Caco-2 (cell line): ENCODE measurements around the gene CCDC175. TPM values are rescaled to one million over a fixed set of nuclear protein-coding genes. Genes with fewer than 3 reads are reported as not detected.

ENCODE experiments used
- BruUV-seq: library from RNA; stranded (reverse); fragments of 400-500 nt; replicated peaks from 2 replicates; lab custom pipeline; 2021; lab: Mats Ljungman, UMichigan
- CTCF ChIA-PET: fragments of 300-600 bp; sonication (Branson Sonifier 250); formaldehyde crosslinking; loops from one replicate; lab custom pipeline; 2022; ENCODE audit warnings: antibody characterized with exemption; lab: Charles Lee
- POLR2A ChIA-PET: fragments of 300-600 bp; sonication (Branson Sonifier 250); formaldehyde crosslinking; loops from one replicate; lab custom pipeline; 2022; ENCODE audit warnings: antibody characterized with exemption; lab: Charles Lee
- DNase-seq, 2 experiments: peaks; one replicate each; pipeline versions ENCODE4 v3.0.0 to v3.0.0-alpha.2; 2020 to 2022
- H3K27me3 ChIP-seq: replicated peaks from 2 replicates; pipeline ENCODE4 v1.6.0; 2011; ENCODE audit warnings: low read length; ENCODE audit not compliant: control insufficient read depth, insufficient read depth
- H3K36me3 ChIP-seq: 2 replicates; pipeline ENCODE4 v1.5.1; 2011; ENCODE audit warnings: low read length; ENCODE audit not compliant: control insufficient read depth, insufficient read depth
- H3K4me1 ChIP-seq: fragments of 250-450 bp; sonication (Bioruptor Pico); 2 replicates; pipeline ENCODE4 v1.5.1; 2020; ENCODE audit warnings: mild to moderate bottlenecking
- H3K4me3 ChIP-seq: 2 replicates; pipeline ENCODE4 v1.5.1; 2011; ENCODE audit warnings: low read depth, mild to moderate bottlenecking, control low read depth, low read length
- H3K9me3 ChIP-seq: fragments of 250-450 bp; sonication (Bioruptor Pico); 2 replicates; pipeline ENCODE4 v1.5.1; 2020; ENCODE audit warnings: mild to moderate bottlenecking, moderate library complexity
- H3K27ac Mint-ChIP-seq: one replicate; pipeline ENCODE4 v1.8.0; 2022; ENCODE audit warnings: mixed read lengths; ENCODE audit not compliant: unreplicated experiment
- H3K27me3 Mint-ChIP-seq: one replicate; pipeline ENCODE4 v1.8.0; 2022; ENCODE audit warnings: mixed read lengths; ENCODE audit not compliant: insufficient read depth, unreplicated experiment
- H3K36me3 Mint-ChIP-seq: one replicate; pipeline ENCODE4 v1.8.0; 2022; ENCODE audit warnings: mild to moderate bottlenecking, mixed read lengths; ENCODE audit not compliant: insufficient read depth, unreplicated experiment
- H3K4me1 Mint-ChIP-seq: one replicate; pipeline ENCODE4 v1.8.0; 2022; ENCODE audit warnings: low read depth, mixed read lengths; ENCODE audit not compliant: unreplicated experiment
- H3K4me3 Mint-ChIP-seq: one replicate; pipeline ENCODE4 v1.8.0; 2022; ENCODE audit warnings: mild to moderate bottlenecking, moderate library complexity, mixed read lengths; ENCODE audit not compliant: unreplicated experiment
- H3K9me3 Mint-ChIP-seq: one replicate; pipeline ENCODE4 v1.8.0; 2022; ENCODE audit warnings: mixed read lengths; ENCODE audit not compliant: unreplicated experiment
- CTCF ChIP-seq, 2 experiments: fragments of 200-600 bp in 1 of 2; IDR thresholded peaks; 1 replicate in 1 of 2; 2 replicates in 1 of 2; pipeline versions ENCODE4 v1.5.1 to v1.8.0; 2011 to 2022; ENCODE audit warnings: antibody characterized with exemption in 1 of 2, control low read depth in 1 of 2, inconsistent platforms in 1 of 2, low read depth in 1 of 2, low read length in 1 of 2, mild to moderate bottlenecking in 1 of 2, moderate library complexity in 1 of 2; ENCODE audit not compliant: insufficient read depth in 1 of 2, severe bottlenecking in 1 of 2, unreplicated experiment in 1 of 2
- intact Hi-C: fragments of 100-400 bp; cut with micrococcal nuclease; formaldehyde crosslinking; loops from one replicate; pipeline ENCODE4 v1.10.0; 2022; ENCODE audit not compliant: unreplicated experiment
- total RNA-seq: library from RNA; stranded (reverse); gene quantifications from 2 replicates; pipeline ENCODE4 v1.2.3, GENCODE V29; 2022

Gene CCDC175
- total RNA-seq, 1 experiment from 2014 or later = not detected

- H3K9me3 Mint-ChIP-seq = no peaks in the 10 kb centered on the region
- POLR2A ChIA-PET = no interaction called here
- H3K4me1 ChIP-seq = peaks cover 12% of the 10 kb centered on the region; the same call in 1 of the 2 replicates
- no peaks in the 10 kb centered on the region for H3K27me3 Mint-ChIP-seq
- BruUV-seq = no TSS peak
- no peaks in the 10 kb centered on the region for H3K9me3 ChIP-seq
- H3K4me1 Mint-ChIP-seq = no peaks in the 10 kb centered on the region
- H3K27ac Mint-ChIP-seq = no peak overlapping the region
- no peaks in the 10 kb centered on the region for H3K27me3 ChIP-seq
- no peak for TF ChIP-seq CTCF (IDR thresholded peaks at IDR 0.05; ENCODE audit: insufficient read depth in 1 of 2, low read depth in 1 of 2, low read length in 1 of 2, severe bottlenecking in 1 of 2, unreplicated experiment in 1 of 2)
- H3K4me3 Mint-ChIP-seq = no peak overlapping the region
- intact Hi-C loops = no loop called here
- CTCF ChIA-PET = no interaction called here
- no peak overlapping the region for H3K4me3 ChIP-seq
- H3K36me3 ChIP-seq = no peaks in the 10 kb centered on the region
- peaks cover 20% of the 10 kb centered on the region for H3K36me3 Mint-ChIP-seq
- no peak for DNase-seq
Observed at GRCh38 chr14:59481407-59481806, 95.2 kb downstream of the CCDC175 start.

- Histone ChIP-seq H3K4me3 (no peak overlapping the region), H3K27me3 (no peaks in the 10 kb centered on the region), H3K9me3 (no peaks in the 10 kb centered on the region), H3K36me3 (peaks cover 2% of the 10 kb centered on the region; the same call in 1 of the 2 replicates), H3K4me1 (peaks cover 8% of the 10 kb centered on the region; the same call in 1 of the 2 replicates)
- POLR2A ChIA-PET = no interaction called here
- Mint-ChIP-seq H3K4me1 (no peaks in the 10 kb centered on the region), H3K27ac (no peak overlapping the region), H3K36me3 (peaks cover 22% of the 10 kb centered on the region), H3K27me3 (no peaks in the 10 kb centered on the region), H3K4me3 (no peak overlapping the region), H3K9me3 (no peaks in the 10 kb centered on the region)
- no TSS peak for BruUV-seq
- no peak for DNase-seq
- CTCF ChIA-PET = no interaction called here
- no peak for TF ChIP-seq CTCF (IDR thresholded peaks at IDR 0.05; ENCODE audit: insufficient read depth in 1 of 2, low read depth in 1 of 2, low read length in 1 of 2, severe bottlenecking in 1 of 2, unreplicated experiment in 1 of 2)
- intact Hi-C loops = no loop called here
Observed at GRCh38 chr14:59480166-59480565, 96.4 kb downstream of the CCDC175 start.

- Histone ChIP-seq H3K9me3 (no peaks in the 10 kb centered on the region), H3K4me3 (no peak overlapping the region), H3K36me3 (peaks cover 2% of the 10 kb centered on the region; the same call in 1 of the 2 replicates), H3K4me1 (peaks cover 8% of the 10 kb centered on the region; the same call in 1 of the 2 replicates), H3K27me3 (no peaks in the 10 kb centered on the region)
- no peak for TF ChIP-seq CTCF (IDR thresholded peaks at IDR 0.05; ENCODE audit: insufficient read depth in 1 of 2, low read depth in 1 of 2, low read length in 1 of 2, severe bottlenecking in 1 of 2, unreplicated experiment in 1 of 2)
- H3K36me3 Mint-ChIP-seq = peaks cover 15% of the 10 kb centered on the region
- CTCF ChIA-PET = no interaction called here
- H3K4me1 Mint-ChIP-seq = no peaks in the 10 kb centered on the region
- H3K9me3 Mint-ChIP-seq = no peaks in the 10 kb centered on the region
- no peak for DNase-seq
- no peak overlapping the region for H3K27ac Mint-ChIP-seq
- no peak overlapping the region for H3K4me3 Mint-ChIP-seq
- no peaks in the 10 kb centered on the region for H3K27me3 Mint-ChIP-seq
- POLR2A ChIA-PET = interaction anchor here (0.6 kb wide), 1 partner anchor 10 kb away, joined by 3 read pairs; no protein-coding TSS in a partner anchor
- no TSS peak for BruUV-seq
- intact Hi-C loops = no loop called here
Observed at GRCh38 chr14:59478540-59478939, 98.1 kb downstream of the CCDC175 start.
